ENCODE measurements around the gene CTAGE8. TPM values are rescaled to one million over a fixed set of nuclear protein-coding genes. Genes with fewer than 3 reads are reported as not detected.
"Not testable (repeated sequence)": the region's sequence is repeated elsewhere in the genome, so short reads cannot be mapped to it uniquely, and the experiment has no call there.

The CTAGE8 gene
- total RNA-seq: 0.51 TPM

GRCh38 chr7:144269188-144269587 is at the start of gene CTAGE8:
TSS of gene CTAGE8 (minus strand) at chr7:144269288. CDS start at chr7:144269250, 38 bp downstream.
- not testable (repeated sequence) for DNase-seq

DNA sequence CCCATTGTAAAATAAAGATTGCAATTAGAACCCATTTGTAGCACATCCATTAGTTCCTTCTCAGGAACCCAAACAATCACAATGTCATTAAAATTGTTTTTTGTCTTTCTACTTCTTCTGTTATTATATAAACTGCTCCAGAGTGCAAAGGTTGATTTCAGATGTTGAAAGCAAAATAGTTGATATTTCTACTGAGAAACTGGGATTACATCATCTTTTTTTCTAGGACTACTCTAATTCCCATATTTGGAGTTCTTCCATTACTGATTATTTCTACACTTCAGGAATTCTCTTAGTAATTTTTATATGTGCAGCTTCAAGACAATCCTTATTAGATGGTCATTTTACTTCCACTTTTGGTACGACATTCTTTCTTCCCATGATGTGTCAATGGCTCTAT is 48.4 kb upstream of the CTAGE8 start:
- not testable (repeated sequence) for DNase-seq

- not testable (repeated sequence) for DNase-seq
Measured at GRCh38 chr7:144311872-144312469, 42.9 kb upstream of the CTAGE8 start, which contains the start of gene OR2A1. TSS of gene OR2A1 (plus strand) at chr7:144312419. CDS start at chr7:144318125, 5,706 bp downstream.

DNA sequence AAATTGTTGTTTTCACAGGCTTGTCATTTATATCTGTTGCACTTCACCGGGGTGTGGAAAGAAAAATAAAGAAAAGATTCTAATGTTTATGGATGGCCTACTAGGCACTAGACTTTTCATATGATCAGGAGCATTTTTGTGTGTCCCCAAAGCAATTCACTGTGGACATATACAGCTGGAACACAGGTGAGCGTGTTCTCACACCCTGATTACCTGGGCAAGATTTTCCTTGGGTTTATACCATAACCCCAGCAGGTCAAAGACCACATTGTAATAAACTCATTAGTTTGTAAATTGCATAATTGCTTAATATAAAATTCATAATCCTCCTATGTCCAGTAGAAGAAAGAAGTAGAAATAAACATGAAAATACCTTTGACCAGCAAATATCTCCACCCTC is 42.1 kb upstream of the CTAGE8 start:
- not testable (repeated sequence) for DNase-seq

GRCh38 chr7:144309702-144310101 is 40.6 kb upstream of the CTAGE8 start:
- not testable (repeated sequence) for DNase-seq

DNA sequence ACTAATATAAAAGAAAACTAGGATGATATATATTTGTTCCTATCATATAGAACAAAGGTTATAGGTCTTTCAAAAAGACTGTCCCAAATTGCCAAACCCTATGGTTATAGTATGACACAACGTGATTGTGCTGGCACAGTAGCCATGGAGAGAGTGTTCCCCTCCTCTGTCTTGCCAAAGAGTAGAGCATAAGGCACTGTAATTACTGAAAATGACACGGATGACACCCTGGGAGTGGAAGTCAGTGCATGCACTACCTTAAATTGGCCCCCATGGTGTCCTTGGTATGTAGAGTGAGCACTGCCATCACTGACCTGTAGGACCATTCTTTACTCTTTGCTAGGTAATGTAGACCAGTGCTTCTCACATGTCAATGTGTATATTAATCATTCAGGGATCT is 36.1 kb upstream of the CTAGE8 start:
- DNase-seq: not testable (repeated sequence)

GRCh38 chr7:144303607-144304006 is 34.5 kb upstream of the CTAGE8 start:
- DNase-seq: not testable (repeated sequence)

- not testable (repeated sequence) for DNase-seq
Measured at GRCh38 chr7:144302578-144303303, 33.7 kb upstream of the CTAGE8 start.

GRCh38 chr7:144293794-144294499 is 24.9 kb upstream of the CTAGE8 start:
- DNase-seq: not testable (repeated sequence)

GRCh38 chr7:144292384-144293161 is 23.5 kb upstream of the CTAGE8 start:
- DNase-seq: not testable (repeated sequence)

GRCh38 chr7:144291607-144292006 is 22.5 kb upstream of the CTAGE8 start:
- not testable (repeated sequence) for DNase-seq

DNA sequence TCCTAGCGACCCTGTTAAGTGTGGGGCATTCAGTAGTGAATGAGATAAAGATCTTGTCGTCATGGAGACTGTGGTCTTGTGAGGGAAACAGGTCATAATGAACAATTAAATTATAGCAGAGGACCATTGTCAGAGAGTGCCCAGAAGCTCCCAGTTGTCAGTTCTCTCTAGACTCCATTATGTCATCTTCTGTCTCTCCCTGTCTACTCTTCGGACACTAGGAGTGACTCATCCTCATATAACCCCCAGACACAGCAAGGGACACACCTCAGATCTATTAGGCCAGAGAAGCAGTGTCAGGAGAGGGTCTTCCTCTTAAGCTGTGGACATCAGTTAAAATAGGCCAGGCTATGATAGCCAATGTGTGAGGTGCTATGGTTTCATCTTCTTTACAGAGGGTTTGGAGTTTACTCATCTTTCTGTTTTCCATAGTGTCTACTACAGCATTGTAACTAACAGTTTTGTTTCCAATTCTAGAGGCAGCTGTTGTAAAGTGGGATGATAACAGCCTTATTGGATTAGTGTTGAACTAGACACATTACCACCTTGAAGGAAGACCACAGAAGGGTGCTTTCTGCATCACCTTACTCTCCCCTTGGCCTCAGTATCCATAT is 18.2 kb upstream of the CTAGE8 start:
- DNase-seq: not testable (repeated sequence)

GRCh38 chr7:144283716-144284115 is 14.6 kb upstream of the CTAGE8 start:
- not testable (repeated sequence) for DNase-seq

DNA sequence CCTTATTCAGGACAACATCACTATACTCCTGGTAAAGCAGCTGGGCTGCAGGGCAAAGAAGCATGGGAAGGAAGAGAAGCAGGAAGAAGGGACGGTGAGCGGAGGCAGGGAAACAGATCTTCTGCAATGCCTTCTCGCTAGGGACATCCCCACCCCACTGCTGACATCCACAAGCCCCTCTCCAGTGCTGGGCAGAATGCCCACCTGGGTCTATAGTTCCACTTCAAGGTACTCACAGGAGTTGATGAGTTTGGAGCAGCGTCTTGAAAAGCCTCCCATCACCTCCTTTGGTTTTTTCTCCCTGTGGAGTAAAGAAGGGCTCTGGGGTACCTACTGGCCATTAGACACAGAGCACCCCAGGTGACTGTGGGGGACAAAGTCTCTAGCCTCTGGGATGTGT is 13.4 kb upstream of the CTAGE8 start:
- not testable (repeated sequence) for DNase-seq

DNA sequence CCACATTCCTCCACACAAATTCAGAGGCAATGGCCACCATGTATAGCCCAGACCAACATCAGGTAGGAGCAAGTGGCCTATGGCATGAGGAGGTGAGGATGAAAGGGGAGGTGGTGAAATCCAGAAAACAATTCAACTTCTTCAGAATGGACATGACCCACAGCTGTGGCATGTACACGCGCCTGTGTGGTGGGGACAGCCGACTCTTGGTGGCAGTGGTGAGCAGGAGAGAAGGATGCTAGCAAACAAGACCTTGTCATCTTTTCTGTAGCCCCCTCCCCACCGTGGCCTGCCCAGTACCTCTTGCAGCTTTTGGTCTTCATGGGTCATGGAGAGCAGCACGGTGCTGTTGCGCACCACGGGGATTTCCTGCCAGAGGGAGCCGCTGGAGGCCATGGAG is 12.9 kb upstream of the CTAGE8 start:
- DNase-seq: not testable (repeated sequence)

- not testable (repeated sequence) for DNase-seq
Measured at GRCh38 chr7:144280010-144280409, 10.9 kb upstream of the CTAGE8 start.

- not testable (repeated sequence) for DNase-seq
Measured at GRCh38 chr7:144275281-144275680, 6.2 kb upstream of the CTAGE8 start.

- not testable (repeated sequence) for DNase-seq
Measured at GRCh38 chr7:144264692-144265091, 4.4 kb downstream of the CTAGE8 start, which contains the start of gene OR2A7. TSS of gene OR2A7 (minus strand) at chr7:144264792. CDS start at chr7:144259628, 5,164 bp downstream.

DNA sequence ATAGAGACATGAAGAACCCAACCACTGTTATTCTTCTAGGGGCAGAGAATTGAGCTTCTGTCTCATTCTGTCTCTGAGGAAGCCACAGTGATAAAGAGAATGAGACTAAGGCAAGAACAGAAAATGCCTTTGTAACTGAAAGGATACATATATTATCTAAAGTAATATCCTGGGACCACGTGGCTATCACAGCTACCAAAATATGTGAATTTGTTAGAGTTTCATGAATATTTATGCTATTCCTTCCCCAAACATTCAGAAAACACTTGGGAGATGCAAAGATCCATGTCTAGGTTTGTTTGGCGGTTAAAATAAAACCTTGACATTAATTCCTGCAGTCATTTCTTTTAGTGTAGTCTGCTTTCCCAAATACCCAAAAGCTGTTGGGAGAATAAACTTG is 7.0 kb downstream of the CTAGE8 start:
- not testable (repeated sequence) for DNase-seq

DNA sequence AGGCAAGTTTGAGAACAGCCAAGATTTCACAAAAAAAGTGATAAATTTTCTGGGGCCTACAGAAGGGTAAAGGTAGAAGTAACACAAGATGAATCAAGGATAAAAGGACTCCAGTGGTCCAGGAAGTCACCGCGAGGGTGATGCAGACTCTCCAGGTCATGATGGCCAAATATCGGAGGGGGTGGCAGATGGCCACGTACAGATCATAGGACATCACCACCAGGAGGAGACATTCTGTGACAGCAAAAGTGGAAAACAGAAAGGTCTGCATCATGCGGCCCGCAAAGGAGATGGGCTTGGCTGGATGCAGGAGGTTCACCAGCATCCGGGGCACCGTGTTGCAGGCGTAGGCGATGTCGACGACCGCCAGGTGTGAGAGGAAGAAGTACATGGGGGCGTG is 10.0 kb downstream of the CTAGE8 start:
- DNase-seq: not testable (repeated sequence)

DNA sequence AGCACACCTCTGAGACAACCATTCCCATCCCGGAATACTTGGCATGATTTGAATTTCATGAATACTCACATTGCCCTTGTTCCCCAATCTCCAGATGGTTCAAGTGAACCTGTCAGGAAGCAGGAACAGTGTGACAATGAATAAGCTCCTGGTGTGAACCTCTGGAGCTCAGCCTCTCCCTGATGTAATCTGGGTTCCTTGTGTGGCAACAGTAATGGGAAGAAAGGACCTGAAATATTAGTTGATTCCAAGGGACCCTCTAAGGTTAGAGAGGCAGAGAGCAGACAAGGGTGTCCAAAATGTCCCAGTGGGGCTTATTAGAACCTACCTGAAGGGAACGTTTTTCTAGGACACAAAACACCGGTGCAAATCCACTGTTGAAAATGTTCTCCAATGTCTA is 13.0 kb downstream of the CTAGE8 start:
- peak; percentile 2 for DNase-seq

All from tongue (tissue), 2 donors.